ENCODE results near the gene UBE2I.

Gene UBE2I

DNA sequence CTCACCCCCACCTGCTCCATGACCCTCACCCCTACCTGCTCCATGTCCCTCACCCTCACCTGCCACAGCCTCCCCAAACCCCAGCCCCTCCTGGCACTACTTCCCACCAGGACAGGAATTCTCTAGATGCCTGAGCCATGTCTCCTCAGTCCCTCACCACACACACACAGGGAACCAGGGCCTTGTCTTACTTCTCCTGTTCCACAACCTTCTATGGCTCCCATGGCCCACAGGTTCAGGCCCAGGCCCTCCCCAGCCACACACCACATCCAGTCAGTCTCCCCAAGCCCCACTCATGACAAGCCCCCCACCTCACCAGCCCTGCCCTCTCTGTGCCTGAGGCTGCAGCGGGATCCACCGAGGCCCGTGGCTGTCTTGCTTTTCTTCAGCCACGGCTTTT is 3.1 kb upstream of the UBE2I start:
- Histone ChIP-seq H3K27ac (no peak overlapping the region), H3K27me3 (peaks cover 16% of the 10 kb centered on the region), H3K4me3 (ENCODE audit: low read depth in 1 of 2, low read length in 1 of 2) (no peak overlapping the region), H3K4me1 (ENCODE audit: control insufficient read depth in 1 of 2, insufficient read depth in 1 of 2, low read depth in 1 of 2, low read length in 1 of 2) (peaks cover 19 to 22% of the 10 kb centered on the region in 2 experiments), H3K36me3 (no peaks in the 10 kb centered on the region), H3K9me3 (no peaks in the 10 kb centered on the region)
- TF ChIP-seq CTCF (IDR thresholded peaks at IDR 0.05): no peak

DNA sequence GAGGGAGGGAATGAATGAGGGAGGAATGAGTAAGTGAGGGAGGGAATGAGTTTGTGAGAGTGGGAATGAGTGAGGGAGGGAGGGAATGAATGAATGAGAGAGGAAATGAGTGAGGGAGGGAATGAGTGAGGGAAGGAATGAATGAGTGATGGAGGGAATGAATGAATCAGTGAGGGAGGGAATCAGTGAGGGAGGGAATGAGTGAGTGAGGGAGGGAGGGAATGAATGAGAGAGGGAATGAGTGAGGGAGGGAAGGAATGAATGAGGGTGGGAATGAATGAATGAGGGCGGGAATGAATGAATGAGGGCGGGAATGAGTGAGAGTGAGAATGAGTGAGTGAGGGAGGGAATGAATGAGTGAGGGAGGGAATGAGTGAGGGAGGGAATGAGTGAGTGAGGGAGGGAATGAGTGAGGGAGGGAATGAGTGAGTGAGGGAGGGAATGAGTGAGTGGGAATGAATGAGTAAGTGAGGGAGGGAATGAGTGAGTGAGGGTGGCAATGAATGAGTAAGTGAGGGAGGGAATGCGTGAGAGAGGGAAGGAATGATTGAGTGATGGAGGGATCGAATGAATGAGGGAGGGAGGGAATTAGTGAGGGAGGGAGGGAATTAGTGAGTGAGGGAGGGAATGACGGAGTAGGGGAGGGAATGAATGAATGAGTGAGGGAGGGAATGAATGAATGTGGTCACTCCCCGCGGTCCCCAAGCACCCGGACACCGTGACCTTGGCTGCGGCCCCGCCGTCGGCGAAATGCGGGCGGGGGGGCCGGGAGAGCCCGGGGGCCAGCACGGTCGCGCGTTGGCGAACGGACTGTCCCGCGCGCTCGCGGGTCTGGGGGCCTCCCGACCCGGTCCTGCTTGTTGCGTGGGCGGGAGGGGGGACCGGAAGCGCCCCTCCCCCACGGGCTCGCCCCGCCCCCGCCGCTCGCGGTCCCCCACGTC is 1.1 kb upstream of the UBE2I start:
- Histone ChIP-seq H3K27me3 (peaks cover 5% of the 10 kb centered on the region), H3K4me1 (ENCODE audit: control insufficient read depth in 1 of 2, insufficient read depth in 1 of 2, low read depth in 1 of 2, low read length in 1 of 2) (peaks cover 29 to 35% of the 10 kb centered on the region in 2 experiments), H3K27ac (peak overlapping the region; percentile 94), H3K9me3 (no peaks in the 10 kb centered on the region), H3K4me3 (ENCODE audit: low read depth in 1 of 2, low read length in 1 of 2) (peak overlapping the region; percentile 89 to 91), H3K36me3 (peaks cover 9% of the 10 kb centered on the region)
- no peak for TF ChIP-seq CTCF (IDR thresholded peaks at IDR 0.05)

DNA sequence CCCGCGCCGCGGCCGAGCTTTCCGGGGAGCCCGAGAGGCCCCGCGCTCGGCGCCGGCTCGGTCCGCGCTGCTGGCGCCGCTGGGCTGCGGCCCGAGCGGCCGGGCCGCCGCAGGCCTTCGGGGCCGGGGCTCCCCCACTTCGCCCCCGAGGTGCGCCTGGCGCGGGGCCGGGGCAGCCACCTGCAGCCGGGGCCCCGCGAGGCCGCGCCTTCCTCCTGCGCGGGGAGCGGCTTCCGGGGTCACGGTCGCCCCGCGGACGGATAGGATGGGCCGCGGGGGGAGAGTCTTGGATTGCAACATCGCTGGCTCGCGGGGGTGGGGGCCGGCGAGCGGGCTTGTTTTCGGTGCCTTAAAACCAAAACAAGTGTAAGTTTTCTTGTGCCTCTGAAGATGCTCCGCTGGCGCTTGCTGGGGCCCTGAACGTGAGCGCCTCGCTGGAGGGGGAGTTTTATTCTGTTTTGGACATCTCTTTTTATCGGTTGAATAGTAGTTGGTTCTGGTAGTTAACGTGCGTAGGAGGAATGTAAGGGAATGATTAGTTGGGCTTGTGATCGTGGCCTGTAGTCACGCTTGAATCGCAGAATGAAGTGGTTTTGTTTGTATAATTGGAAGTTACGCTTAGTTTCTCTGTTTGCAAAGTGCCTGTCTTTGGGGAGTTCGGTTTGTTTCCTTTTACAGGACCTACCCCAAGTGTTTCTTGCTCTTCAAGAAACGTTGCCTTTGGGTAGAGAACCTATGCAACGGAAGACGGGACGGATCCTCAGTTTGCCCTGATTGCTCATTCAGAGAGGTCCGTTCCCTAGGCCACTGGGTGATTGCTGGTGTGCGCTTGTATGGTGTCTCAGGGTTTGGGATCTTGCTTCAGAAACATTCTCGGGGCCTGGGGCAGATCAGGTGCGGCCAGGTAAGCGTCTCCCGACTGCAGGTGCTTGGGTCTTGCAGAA is 724 bp downstream of the UBE2I start:
- TF ChIP-seq CTCF (IDR thresholded peaks at IDR 0.05): no peak
- Histone ChIP-seq H3K36me3 (peaks cover 26% of the 10 kb centered on the region), H3K4me1 (ENCODE audit: control insufficient read depth in 1 of 2, insufficient read depth in 1 of 2, low read depth in 1 of 2, low read length in 1 of 2) (peaks cover 29 to 35% of the 10 kb centered on the region in 2 experiments), H3K4me3 (ENCODE audit: low read depth in 1 of 2, low read length in 1 of 2) (peak overlapping the region; percentile 69 to 76), H3K27ac (peak overlapping the region; percentile 94), H3K27me3 (no peaks in the 10 kb centered on the region), H3K9me3 (no peaks in the 10 kb centered on the region)

GRCh38 chr16:1310832-1311200 is 1.4 kb downstream of the UBE2I start:
- peak overlapping the region; percentile 94 for H3K27ac ChIP-seq
- no peaks in the 10 kb centered on the region for H3K27me3 ChIP-seq
- H3K36me3 ChIP-seq: peaks cover 33% of the 10 kb centered on the region
- H3K9me3 ChIP-seq: no peaks in the 10 kb centered on the region
- no peak for TF ChIP-seq CTCF (IDR thresholded peaks at IDR 0.05)
- H3K4me3 ChIP-seq (ENCODE audit: low read depth in 1 of 2, low read length in 1 of 2): peak overlapping the region; percentile 69 to 76
- peaks cover 29 to 35% of the 10 kb centered on the region in 2 experiments for H3K4me1 ChIP-seq (ENCODE audit: control insufficient read depth in 1 of 2, insufficient read depth in 1 of 2, low read depth in 1 of 2, low read length in 1 of 2)

DNA sequence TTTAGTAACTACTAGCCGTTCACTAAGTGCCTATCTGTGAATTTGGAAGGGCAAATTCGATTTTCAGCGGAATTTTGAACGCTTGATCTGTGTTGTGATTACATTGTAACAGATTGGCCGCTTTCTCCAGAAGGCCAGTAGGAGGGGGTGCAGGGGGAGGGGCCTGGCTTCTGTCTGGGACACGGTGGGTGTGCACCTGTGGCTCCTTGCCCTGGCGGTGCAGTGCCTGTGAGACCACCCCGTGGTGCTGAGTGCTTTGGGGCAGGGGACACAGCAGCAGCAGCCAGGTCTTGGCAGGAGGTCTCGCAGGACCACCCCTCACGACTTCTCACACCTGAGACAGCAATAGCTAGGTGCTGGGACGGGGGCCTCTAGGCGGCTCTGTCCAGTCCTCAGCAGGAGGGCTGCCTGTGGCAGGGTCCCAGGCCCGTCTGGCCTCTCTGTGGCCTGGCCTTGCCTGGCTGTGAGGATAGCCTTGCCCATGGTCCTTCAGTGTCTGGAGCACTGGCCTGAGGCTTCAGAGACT is 1.8 kb downstream of the UBE2I start:
- H3K4me1 ChIP-seq (ENCODE audit: control insufficient read depth in 1 of 2, insufficient read depth in 1 of 2, low read depth in 1 of 2, low read length in 1 of 2): peaks cover 29 to 35% of the 10 kb centered on the region in 2 experiments
- H3K9me3 ChIP-seq: no peaks in the 10 kb centered on the region
- H3K27me3 ChIP-seq: no peaks in the 10 kb centered on the region
- H3K4me3 ChIP-seq (ENCODE audit: low read depth in 1 of 2, low read length in 1 of 2): peak overlapping the region; percentile 69 to 76
- TF ChIP-seq CTCF (IDR thresholded peaks at IDR 0.05): no peak
- H3K36me3 ChIP-seq: peaks cover 37% of the 10 kb centered on the region
- H3K27ac ChIP-seq: peak overlapping the region; percentile 94
